ENCODE data around the gene SPR. TPM values are rescaled to one million over a fixed set of nuclear protein-coding genes. Genes with fewer than 3 reads are reported as not detected.
A peak's percentile ranks its signal among the peaks of the same experiment; 100 is the strongest.

SPR gene
- total and polyA plus RNA-seq, 2 of the 13 experiments (the other 11 are each of a cell fraction or from before 2014, with no cell fraction given) = 34.0 to 96.0 TPM

DNA sequence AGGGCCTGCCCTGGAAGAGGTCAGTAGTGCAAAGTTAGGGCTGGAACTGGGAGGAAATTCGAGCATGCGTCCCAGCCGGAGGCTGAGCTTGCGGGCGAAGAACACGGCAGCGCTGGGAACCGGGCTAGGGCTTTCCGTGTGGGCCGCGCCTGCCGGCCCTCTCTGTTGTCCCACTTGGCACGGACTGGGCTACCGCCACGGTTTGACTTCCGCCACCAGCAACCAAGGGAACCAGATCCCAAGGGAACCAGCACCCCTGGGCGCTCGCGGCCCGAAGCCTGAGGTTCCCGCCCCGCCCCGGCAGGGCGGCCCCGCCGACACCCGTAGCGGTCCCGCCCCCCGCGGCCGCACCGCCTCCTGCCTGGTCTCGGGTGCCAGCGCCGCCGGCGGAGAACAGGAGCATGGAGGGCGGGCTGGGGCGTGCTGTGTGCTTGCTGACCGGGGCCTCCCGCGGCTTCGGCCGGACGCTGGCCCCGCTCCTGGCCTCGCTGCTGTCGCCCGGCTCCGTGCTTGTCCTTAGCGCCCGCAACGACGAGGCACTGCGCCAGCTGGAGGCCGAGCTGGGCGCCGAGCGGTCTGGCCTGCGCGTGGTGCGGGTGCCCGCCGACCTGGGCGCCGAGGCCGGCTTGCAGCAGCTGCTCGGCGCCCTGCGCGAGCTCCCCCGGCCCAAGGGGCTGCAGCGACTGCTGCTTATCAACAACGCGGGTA is at the start of gene SPR (continued):
- TF ChIP-seq, protein P1, sequence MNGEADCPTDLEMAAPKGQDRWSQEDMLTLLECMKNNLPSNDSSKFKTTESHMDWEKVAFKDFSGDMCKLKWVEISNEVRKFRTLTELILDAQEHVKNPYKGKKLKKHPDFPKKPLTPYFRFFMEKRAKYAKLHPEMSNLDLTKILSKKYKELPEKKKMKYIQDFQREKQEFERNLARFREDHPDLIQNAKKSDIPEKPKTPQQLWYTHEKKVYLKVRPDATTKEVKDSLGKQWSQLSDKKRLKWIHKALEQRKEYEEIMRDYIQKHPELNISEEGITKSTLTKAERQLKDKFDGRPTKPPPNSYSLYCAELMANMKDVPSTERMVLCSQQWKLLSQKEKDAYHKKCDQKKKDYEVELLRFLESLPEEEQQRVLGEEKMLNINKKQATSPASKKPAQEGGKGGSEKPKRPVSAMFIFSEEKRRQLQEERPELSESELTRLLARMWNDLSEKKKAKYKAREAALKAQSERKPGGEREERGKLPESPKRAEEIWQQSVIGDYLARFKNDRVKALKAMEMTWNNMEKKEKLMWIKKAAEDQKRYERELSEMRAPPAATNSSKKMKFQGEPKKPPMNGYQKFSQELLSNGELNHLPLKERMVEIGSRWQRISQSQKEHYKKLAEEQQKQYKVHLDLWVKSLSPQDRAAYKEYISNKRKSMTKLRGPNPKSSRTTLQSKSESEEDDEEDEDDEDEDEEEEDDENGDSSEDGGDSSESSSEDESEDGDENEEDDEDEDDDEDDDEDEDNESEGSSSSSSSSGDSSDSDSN (CRISPR knock-in tag; IDR thresholded peaks at IDR 0.05) = peak; percentile 91; the same call in 1 of the 2 replicates
- TF ChIP-seq FIP1L1 (IDR thresholded peaks at IDR 0.05; ENCODE audit: borderline replicate concordance, insufficient read depth, low read depth, low read length) = no peak
- TF ChIP-seq, protein P2, sequence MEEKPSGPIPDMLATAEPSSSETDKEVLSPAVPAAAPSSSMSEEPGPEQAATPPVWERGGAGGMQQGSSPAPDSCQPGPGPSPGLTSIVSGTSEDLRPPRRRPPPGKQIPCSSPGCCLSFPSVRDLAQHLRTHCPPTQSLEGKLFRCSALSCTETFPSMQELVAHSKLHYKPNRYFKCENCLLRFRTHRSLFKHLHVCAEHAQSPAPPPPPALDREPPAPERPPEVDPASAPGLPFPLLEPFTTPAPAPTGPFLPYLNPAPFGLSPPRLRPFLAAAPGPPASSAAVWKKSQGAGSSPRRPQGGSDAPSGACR (CRISPR knock-in tag; IDR thresholded peaks at IDR 0.05) = peak; percentile 56; the same call in 1 of the 2 replicates
- TF ChIP-seq ZFP91 (CRISPR knock-in tag; IDR thresholded peaks at IDR 0.05; ENCODE audit: borderline replicate concordance) = no peak; the same call in 1 of the 2 replicates
- TF ChIP-seq, protein P3, sequence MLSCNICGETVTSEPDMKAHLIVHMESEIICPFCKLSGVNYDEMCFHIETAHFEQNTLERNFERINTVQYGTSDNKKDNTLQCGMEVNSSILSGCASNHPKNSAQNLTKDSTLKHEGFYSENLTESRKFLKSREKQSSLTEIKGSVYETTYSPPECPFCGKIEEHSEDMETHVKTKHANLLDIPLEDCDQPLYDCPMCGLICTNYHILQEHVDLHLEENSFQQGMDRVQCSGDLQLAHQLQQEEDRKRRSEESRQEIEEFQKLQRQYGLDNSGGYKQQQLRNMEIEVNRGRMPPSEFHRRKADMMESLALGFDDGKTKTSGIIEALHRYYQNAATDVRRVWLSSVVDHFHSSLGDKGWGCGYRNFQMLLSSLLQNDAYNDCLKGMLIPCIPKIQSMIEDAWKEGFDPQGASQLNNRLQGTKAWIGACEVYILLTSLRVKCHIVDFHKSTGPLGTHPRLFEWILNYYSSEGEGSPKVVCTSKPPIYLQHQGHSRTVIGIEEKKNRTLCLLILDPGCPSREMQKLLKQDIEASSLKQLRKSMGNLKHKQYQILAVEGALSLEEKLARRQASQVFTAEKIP (CRISPR knock-in tag; IDR thresholded peaks at IDR 0.05; ENCODE audit: borderline replicate concordance) = no peak
- TF ChIP-seq MXD4 (CRISPR knock-in tag; IDR thresholded peaks at IDR 0.05) = peak; percentile 17; the same call in 1 of the 2 replicates
- peak; percentile 49 for TF ChIP-seq RFXAP (CRISPR knock-in tag; IDR thresholded peaks at IDR 0.05; ENCODE audit: borderline replicate concordance)
- no peak for TF ChIP-seq RBM39 (IDR thresholded peaks at IDR 0.05; ENCODE audit: low read depth, low read length, poor library complexity, severe bottlenecking)
- peak; percentile 60; the same call in 1 of the 2 replicates for TF ChIP-seq ZBTB7A (CRISPR knock-in tag; IDR thresholded peaks at IDR 0.05)
- TF ChIP-seq ZSCAN30 (CRISPR knock-in tag; IDR thresholded peaks at IDR 0.05) = no peak
- peak; percentile 37; the same call in 1 of the 2 replicates for TF ChIP-seq SALL1 (CRISPR knock-in tag; IDR thresholded peaks at IDR 0.05)
- 0 out of 2 replicates have a peak, but pooled peaks have one; percentile 61 for TF ChIP-seq PBX3 (CRISPR knock-in tag; IDR thresholded peaks at IDR 0.05; ENCODE audit: borderline replicate concordance)
- no peak for TF ChIP-seq RBAK (CRISPR knock-in tag; IDR thresholded peaks at IDR 0.05)
- TF ChIP-seq GATA4 (IDR thresholded peaks at IDR 0.05; ENCODE audit: borderline replicate concordance, low read depth) = no peak
- no peak for TF ChIP-seq NR2F1 (CRISPR knock-in tag; IDR thresholded peaks at IDR 0.05)
- peak; percentile 52; the same call in 1 of the 2 replicates for TF ChIP-seq MIER2 (CRISPR knock-in tag; IDR thresholded peaks at IDR 0.05)
- TF ChIP-seq GMEB1 (CRISPR knock-in tag; IDR thresholded peaks at IDR 0.05; ENCODE audit: borderline replicate concordance) = no peak
